OCI-LY7 (cell line): ENCODE data around the gene ARAF. TPM values are rescaled to one million over a fixed set of nuclear protein-coding genes. Genes with fewer than 3 reads are reported as not detected.
"Not testable (repeated sequence)": the region's sequence is repeated elsewhere in the genome, so short reads cannot be mapped to it uniquely, and the experiment has no call there.

Source experiments
- BruUV-seq: library from RNA; stranded (reverse); fragments of 400-500 nt; replicated peaks from 2 replicates; lab custom pipeline; 2021; lab: Mats Ljungman, UMichigan
- CTCF ChIA-PET: fragments of 300-600 bp; sonication (Branson Sonifier 250); formaldehyde crosslinking; loops from one replicate; lab custom pipeline; 2022; ENCODE audit warnings: antibody characterized with exemption; ENCODE audit not compliant: unreplicated experiment; lab: Charles Lee
- POLR2A ChIA-PET: fragments of 300-600 bp; sonication (Branson Sonifier 250); formaldehyde crosslinking; loops from one replicate; lab custom pipeline; 2022; ENCODE audit warnings: antibody characterized with exemption; lab: Charles Lee
- DNase-seq: peaks from one replicate; pipeline ENCODE4 v3.0.0-alpha.2; 2015; ENCODE audit warnings: low spot score
- H2AFZ ChIP-seq: fragments of 200-600 bp; sonication (generic), shearing (Covaris generic); 2 replicates; pipeline ENCODE4 v1.6.1; 2014; ENCODE audit warnings: mild to moderate bottlenecking, antibody characterized with exemption, low read length, moderate library complexity
- H3K27ac ChIP-seq: fragments of 200-600 bp; sonication (generic); 2 replicates; pipeline ENCODE4 v1.5.1; 2014; ENCODE audit warnings: mixed run types, low read depth, mild to moderate bottlenecking, moderate library complexity, low read length, inconsistent platforms; ENCODE audit not compliant: poor library complexity, severe bottlenecking
- H3K36me3 ChIP-seq: fragments of 200-600 bp; sonication (generic); 2 replicates; pipeline ENCODE4 v1.6.1; 2014; ENCODE audit warnings: mild to moderate bottlenecking, antibody characterized with exemption, low read length, moderate library complexity, mixed read lengths; ENCODE audit not compliant: insufficient read depth
- H3K4me1 ChIP-seq: fragments of 200-600 bp; sonication (generic); 2 replicates; pipeline ENCODE4 v1.5.1; 2014; ENCODE audit warnings: mild to moderate bottlenecking, low read length; ENCODE audit not compliant: insufficient read depth, poor library complexity, severe bottlenecking
- H3K4me2 ChIP-seq: fragments of 200-600 bp; sonication (generic); 2 replicates; pipeline ENCODE4 v1.6.1; 2014; ENCODE audit warnings: mild to moderate bottlenecking, low read length
- H3K4me3 ChIP-seq: fragments of 200-600 bp; sonication (generic); 2 replicates; pipeline ENCODE4 v1.5.1; 2014; ENCODE audit warnings: mild to moderate bottlenecking, low read depth, low read length; ENCODE audit not compliant: poor library complexity, severe bottlenecking
- H3K79me2 ChIP-seq: fragments of 200-600 bp; sonication (generic); 2 replicates; pipeline ENCODE4 v1.6.1; 2016; ENCODE audit warnings: low read depth, mild to moderate bottlenecking, low read length, moderate library complexity, mixed read lengths; ENCODE audit not compliant: insufficient read depth
- H3K9me2 ChIP-seq: fragments of 200-600 bp; sonication (generic); 2 replicates; pipeline ENCODE4 v1.6.1; 2016; ENCODE audit warnings: mild to moderate bottlenecking, low read length, mixed read lengths; ENCODE audit not compliant: insufficient read depth
- H3K9me3 ChIP-seq: fragments of 200-600 bp; sonication (generic); 2 replicates; pipeline ENCODE4 v1.6.1; 2014; ENCODE audit warnings: mild to moderate bottlenecking, mixed run types, low read length, mixed read lengths
- H4K20me1 ChIP-seq: fragments of 200-600 bp; sonication (generic); 2 replicates; pipeline ENCODE4 v1.6.1; 2014; ENCODE audit warnings: mild to moderate bottlenecking, antibody characterized with exemption, low read length, moderate library complexity, mixed read lengths; ENCODE audit not compliant: insufficient read depth
- EZH2phosphoT487 ChIP-seq: fragments of 200-600 bp; sonication (generic); IDR thresholded peaks from 2 replicates; pipeline ENCODE4 v1.6.1; 2018; ENCODE audit warnings: low read depth, borderline replicate concordance, mild to moderate bottlenecking, mixed run types, antibody characterized with exemption, low read length, moderate library complexity, mixed read lengths
- intact Hi-C: fragments of 100-400 bp; cut with micrococcal nuclease; formaldehyde crosslinking; loops from one replicate; pipeline ENCODE4 v1.10.0; 2022; ENCODE audit not compliant: unreplicated experiment
- total RNA-seq, 2 experiments: library from RNA; depleted of rRNA in 1 of 2; stranded (reverse); fragments of >200 nt in 1 of 2; shearing (Covaris generic) in 1 of 2; gene quantifications; 2 replicates each; pipeline ENCODE4 v1.2.3, GENCODE V29; 2014 to 2022
- TF ChIP-seq, protein P1 (sequence below): fragments of 200-600 bp; sonication (generic); conservative IDR thresholded peaks from 2 replicates; pipeline ENCODE4 v1.5.1; 2014; ENCODE audit warnings: mild to moderate bottlenecking, antibody characterized with exemption, low read length, moderate library complexity, mixed read lengths

ARAF gene
- total RNA-seq, 2 experiments from 2014 or later: 28.9 to 52.4 TPM

DNA sequence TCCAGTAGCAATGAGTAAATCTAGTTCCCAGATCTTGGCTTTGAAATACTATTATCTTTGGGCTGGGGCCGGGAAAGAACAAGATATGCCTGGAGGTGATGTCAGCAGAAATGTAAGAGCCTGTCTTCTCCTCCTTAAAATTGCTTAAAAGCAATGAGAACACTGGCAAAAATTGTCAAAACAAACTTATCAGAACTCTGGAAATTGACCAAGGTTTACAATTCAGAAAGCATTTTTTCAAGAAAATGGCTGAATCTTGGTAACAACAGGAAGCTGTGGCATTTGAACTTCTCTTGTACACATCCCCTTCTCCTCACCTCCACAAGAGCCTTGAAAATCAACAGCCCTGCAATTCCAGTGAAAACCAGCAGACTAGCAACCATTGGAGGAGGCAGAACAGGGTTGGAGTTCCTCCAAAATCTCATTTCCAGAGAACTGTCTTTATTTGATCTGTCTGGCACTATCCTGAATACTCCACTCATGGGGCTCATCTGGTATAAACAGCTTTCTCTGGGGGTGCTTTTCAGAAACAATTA is 34.8 kb downstream of the ARAF start:
- no TSS peak for BruUV-seq
- ChIA-PET CTCF (no interaction called here), POLR2A (no interaction called here)
- no peak overlapping the region for H3K27ac ChIP-seq
- TF ChIP-seq EZH2phosphoT487: no peak
- H3K4me2 ChIP-seq: no peak overlapping the region
- H2AFZ ChIP-seq: no peak overlapping the region
- no peaks in the 10 kb centered on the region for H3K4me1 ChIP-seq
- H3K4me3 ChIP-seq: no peak overlapping the region
- no peaks in the 10 kb centered on the region for H3K36me3 ChIP-seq
- no peak for DNase-seq
- no peaks in the 10 kb centered on the region for H3K9me2 ChIP-seq
- no peaks in the 10 kb centered on the region for H3K9me3 ChIP-seq
- intact Hi-C loops: no loop called here
- H3K79me2 ChIP-seq: no peaks in the 10 kb centered on the region
- H4K20me1 ChIP-seq: no peaks in the 10 kb centered on the region

DNA sequence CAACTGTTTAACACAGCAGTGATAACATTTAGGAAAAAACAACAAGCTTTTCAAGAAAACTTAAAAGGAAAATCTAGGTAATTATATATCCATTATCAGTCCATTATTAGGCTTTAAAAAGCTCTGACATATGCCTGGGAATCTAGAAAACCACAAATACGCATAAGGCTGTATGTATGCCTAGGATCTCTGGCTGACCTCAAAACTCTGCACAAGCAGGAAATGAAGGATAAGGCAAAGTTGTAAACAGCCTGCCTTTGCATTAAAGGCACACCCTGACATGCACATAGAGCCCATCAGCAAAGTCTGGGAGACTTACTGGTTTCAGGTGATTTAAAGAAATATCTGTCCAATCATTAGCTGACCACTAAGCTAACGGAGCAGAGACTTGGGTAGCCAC is 35.3 kb downstream of the ARAF start:
- H4K20me1 ChIP-seq: no peaks in the 10 kb centered on the region
- no peak overlapping the region for H3K4me2 ChIP-seq
- intact Hi-C loops: no loop called here
- POLR2A ChIA-PET: no interaction called here
- H3K4me3 ChIP-seq: no peak overlapping the region
- no peaks in the 10 kb centered on the region for H3K36me3 ChIP-seq
- DNase-seq: no peak
- H2AFZ ChIP-seq: no peak overlapping the region
- no peaks in the 10 kb centered on the region for H3K4me1 ChIP-seq
- TF ChIP-seq EZH2phosphoT487: no peak
- TF ChIP-seq, protein P1, sequence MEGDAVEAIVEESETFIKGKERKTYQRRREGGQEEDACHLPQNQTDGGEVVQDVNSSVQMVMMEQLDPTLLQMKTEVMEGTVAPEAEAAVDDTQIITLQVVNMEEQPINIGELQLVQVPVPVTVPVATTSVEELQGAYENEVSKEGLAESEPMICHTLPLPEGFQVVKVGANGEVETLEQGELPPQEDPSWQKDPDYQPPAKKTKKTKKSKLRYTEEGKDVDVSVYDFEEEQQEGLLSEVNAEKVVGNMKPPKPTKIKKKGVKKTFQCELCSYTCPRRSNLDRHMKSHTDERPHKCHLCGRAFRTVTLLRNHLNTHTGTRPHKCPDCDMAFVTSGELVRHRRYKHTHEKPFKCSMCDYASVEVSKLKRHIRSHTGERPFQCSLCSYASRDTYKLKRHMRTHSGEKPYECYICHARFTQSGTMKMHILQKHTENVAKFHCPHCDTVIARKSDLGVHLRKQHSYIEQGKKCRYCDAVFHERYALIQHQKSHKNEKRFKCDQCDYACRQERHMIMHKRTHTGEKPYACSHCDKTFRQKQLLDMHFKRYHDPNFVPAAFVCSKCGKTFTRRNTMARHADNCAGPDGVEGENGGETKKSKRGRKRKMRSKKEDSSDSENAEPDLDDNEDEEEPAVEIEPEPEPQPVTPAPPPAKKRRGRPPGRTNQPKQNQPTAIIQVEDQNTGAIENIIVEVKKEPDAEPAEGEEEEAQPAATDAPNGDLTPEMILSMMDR: no peak
- H3K9me2 ChIP-seq: no peaks in the 10 kb centered on the region
- H3K27ac ChIP-seq: no peak overlapping the region
- BruUV-seq: no TSS peak
- no peaks in the 10 kb centered on the region for H3K9me3 ChIP-seq
- CTCF ChIA-PET: no interaction called here
- H3K79me2 ChIP-seq: no peaks in the 10 kb centered on the region

DNA sequence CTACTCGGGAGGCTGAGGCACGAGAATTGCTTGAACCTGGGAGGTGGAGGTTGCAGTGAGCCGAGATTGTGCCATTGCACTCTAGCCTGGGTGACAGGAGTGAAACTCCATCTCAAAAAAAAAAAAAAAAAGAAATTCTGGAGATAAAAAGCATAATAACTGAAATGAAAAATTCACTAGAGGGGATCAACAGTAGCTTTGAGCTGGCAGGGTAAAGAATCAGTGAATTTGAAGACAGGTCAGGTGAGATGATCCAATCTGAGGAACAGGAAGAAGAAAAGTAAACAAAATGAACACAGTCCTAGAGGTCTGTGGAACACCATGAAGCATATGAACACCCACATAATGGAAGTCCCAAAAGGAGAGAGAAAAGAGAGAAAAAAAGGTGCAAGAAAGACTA is 36.2 kb downstream of the ARAF start:
- ChIA-PET POLR2A (interaction anchor here (0.6 to 0.9 kb wide), 2 partner anchors 11 to 154 kb away, joined by 3 to 5 read pairs; no protein-coding TSS in a partner anchor), CTCF (no interaction called here)
- H3K4me2 ChIP-seq: no peak overlapping the region
- H3K9me2 ChIP-seq: no peaks in the 10 kb centered on the region
- no peaks in the 10 kb centered on the region for H3K79me2 ChIP-seq
- intact Hi-C loops: no loop called here
- H3K27ac ChIP-seq: no peak overlapping the region
- TF ChIP-seq, protein P1: no peak
- no TSS peak for BruUV-seq
- H4K20me1 ChIP-seq: no peaks in the 10 kb centered on the region
- DNase-seq: no peak
- H3K9me3 ChIP-seq: no peaks in the 10 kb centered on the region
- H3K36me3 ChIP-seq: no peaks in the 10 kb centered on the region
- H3K4me1 ChIP-seq: no peaks in the 10 kb centered on the region
- no peak overlapping the region for H2AFZ ChIP-seq
- no peak overlapping the region for H3K4me3 ChIP-seq

DNA sequence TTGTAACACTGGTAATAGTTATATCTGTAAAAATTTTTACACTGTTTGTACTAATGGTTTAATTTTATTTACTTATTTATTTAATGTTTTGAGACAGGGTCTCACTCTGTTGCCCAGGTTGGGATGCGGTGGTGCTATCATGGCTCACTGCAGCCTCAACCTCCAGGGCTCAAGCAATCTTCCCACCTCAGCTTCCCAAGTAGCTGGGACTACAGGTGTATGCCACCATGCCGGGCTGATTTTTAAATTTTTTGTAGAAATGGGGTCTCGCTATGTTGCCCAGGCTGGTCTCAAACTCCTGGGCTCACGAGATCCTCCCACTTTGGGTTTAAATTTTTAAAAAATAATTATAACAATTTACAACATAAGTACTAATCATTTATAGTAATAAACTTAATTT is 42.1 kb downstream of the ARAF start:
- DNase-seq: not testable (repeated sequence)

More for the DNA sequence above, 42.1 kb downstream of the ARAF start:
- H3K4me3 ChIP-seq, H3K9me3 ChIP-seq, intact Hi-C loops, H3K27ac ChIP-seq, CTCF ChIA-PET, H4K20me1 ChIP-seq, H3K79me2 ChIP-seq, H3K9me2 ChIP-seq, BruUV-seq, H3K4me1 ChIP-seq, H3K4me2 ChIP-seq, H3K36me3 ChIP-seq, H2AFZ ChIP-seq: not testable (repeated sequence)
- POLR2A ChIA-PET: interaction anchor here (0.6 kb wide), 1 partner anchor 308 kb away, joined by 3 read pairs; no protein-coding TSS in a partner anchor
